C4-2B (cell line): ENCODE data around the gene CREG2.

Experiments used
- CTCF ChIP-seq: fragments of 450-650 bp; conservative IDR thresholded peaks from 2 replicates; pipeline ENCODE4 v1.5.1; 2017; ENCODE audit warnings: mild to moderate bottlenecking
- ZFX ChIP-seq: fragments of 450-650 bp; IDR thresholded peaks from 2 replicates; pipeline ENCODE4 v1.6.1; 2017

GRCh38 chr2:101346909-101347308 lies 40.4 kb downstream of the CREG2 start:
- no peak for TF ChIP-seq CTCF
- no peak for TF ChIP-seq ZFX
